ENCODE measurements around the gene YIPF3.
A peak's percentile ranks its signal among the peaks of the same experiment; 100 is the strongest.
"Not testable (repeated sequence)": the region's sequence is repeated elsewhere in the genome, so short reads cannot be mapped to it uniquely, and the experiment has no call there.

The YIPF3 gene

DNA sequence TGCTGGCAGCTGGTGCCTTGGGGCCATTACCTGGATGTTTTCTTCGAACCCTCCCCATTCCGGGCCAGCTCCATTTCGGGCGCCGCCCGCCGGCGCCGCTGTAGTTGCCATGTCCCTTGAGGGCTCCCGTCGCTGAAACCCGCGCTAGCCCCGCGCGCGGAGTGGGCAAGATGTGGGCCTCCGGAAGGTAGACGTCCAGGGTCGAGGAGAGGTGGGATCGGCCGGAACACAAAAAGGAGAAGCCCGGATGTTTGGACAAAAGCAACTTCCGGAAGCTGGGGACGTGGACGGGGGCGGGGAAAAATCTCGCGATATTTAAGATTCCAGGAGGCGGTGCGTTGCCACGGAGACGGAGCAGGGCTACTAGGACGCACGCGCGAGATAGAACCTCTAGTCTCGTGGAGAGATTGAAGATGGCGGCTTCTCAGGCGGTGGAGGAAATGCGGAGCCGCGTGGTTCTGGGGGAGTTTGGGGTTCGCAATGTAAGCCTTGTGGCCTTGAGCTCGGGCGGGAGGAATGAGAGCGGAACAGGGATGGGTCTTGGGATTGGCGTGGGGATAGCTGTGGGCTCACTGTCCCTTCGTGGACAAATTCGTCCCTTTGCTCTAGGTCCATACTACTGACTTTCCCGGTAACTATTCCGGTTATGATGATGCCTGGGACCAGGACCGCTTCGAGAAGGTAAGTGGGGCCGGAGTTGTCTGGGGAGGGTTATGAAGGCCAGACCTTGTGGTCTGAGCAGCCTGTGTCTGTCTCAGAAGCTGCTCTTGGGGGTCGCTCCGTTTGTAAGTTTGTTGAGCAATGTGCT, at the start of gene YIPF3, which contains the start of gene POLR1C:
TSS of gene YIPF3 (minus strand) at position 230 of the 808 bp plus-strand sequence. CDS start at position 111, 119 bp downstream.
TSS of gene POLR1C (plus strand) at position 393 of the 808 bp plus-strand sequence. CDS start at position 414, 21 bp downstream.
- peak; percentile 96 to 97 for DNase-seq

DNA sequence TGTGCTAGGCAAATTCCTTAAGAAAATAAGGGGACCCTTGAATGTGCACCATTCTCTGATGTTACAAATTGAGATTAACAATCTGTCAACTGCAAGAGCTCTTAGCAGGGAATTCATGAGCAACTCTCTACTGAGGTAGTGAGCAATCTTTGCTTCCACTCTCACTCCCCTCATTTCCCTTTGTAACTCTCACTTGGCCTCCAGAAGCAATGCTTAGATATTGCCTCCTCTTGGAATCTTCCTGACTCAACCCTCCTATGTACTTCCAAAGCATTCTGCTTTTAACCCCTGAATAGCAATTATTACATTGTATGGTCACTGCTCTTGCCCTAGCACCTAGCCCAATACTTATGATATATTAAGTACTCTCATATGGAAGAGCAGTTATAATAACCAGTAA, 42.6 kb upstream of the YIPF3 start:
- DNase-seq = no peak

DNA sequence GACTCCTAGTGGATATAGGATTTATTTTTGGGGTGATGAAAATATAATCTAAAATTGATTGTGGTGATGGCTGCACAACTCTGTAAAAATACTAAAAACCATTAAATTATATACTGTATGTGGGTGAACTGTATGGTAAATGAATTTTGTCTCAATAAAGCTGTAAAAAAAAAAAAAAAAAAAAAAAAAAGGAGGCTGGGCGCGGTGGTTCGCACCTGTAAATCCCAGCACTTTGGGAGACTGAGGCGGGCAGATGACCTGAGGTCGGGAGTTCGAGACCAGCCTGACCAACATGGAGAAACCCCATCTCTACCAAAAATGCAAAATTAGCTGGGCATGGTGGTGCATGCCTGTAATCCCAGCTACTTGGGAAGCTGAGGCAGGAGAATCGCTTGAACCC, 40.9 kb upstream of the YIPF3 start:
- not testable (repeated sequence) for DNase-seq

GRCh38 chr6:43547222-43547621, 30.5 kb upstream of the YIPF3 start:
- no peak for DNase-seq

DNA sequence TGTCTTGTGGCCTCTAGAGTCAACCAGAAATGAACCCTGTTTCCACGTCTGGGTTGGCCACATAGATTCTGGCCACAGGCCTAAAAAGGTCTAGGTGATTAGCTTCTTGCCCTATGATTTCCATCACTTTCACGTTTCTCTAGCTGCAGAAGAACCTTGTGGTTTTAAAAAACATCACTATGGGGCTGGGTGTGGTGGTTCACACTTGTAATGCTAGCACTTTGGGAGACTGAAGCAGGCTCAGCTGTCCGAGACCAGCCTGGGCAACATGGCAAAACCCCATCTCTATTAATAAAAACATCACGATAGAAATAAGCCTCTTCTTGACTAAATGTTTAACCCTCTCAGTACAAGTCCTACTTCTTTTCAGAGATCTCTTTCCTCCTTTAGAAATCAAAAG, 27.7 kb upstream of the YIPF3 start:
- peak in 1 of 2 donors; percentile 7 for DNase-seq

- no peak for DNase-seq
Measured at GRCh38 chr6:43541774-43542471, 25.2 kb upstream of the YIPF3 start.

DNA sequence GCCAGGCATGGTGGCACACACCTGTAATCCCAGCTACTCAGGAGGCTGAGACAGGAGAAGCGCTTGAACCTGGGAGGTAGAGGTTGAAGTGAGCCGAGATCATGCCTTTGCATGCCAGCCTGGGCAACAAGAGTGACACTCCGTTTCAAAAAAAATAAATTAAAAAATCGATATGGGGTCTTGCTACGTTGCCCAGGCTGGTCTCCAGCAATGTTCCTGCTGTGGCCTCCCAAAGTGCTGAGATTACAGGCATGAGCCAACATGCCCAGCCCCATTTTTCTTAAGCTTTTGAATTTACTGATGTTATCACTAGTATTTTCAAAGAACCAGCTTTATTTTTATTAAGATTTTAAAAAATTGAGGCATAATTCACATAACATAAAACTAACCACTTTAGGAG, 23.8 kb upstream of the YIPF3 start:
- no peak for DNase-seq

GRCh38 chr6:43539409-43539808, 22.7 kb upstream of the YIPF3 start:
- DNase-seq = not testable (repeated sequence)

DNA sequence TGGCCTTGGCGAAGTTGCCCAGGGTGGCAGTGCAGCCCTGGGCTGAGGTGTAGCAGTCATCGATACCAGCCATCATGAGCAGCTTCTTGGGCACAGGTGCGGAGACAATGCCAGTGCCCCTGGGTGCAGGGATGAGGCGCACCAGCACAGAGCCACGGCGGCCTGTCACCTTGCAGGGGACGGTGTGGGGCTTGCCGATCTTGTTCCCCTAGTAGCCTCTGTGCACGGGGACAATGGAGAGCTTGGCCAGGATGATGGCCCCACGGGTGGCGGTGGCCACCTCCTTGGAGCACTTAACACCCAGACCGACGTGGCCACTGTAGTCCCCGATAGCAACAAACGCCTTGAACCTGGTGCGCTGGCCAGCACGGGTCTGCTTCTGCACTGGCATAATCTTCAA, 22.3 kb upstream of the YIPF3 start:
- not testable (repeated sequence) for DNase-seq

DNA sequence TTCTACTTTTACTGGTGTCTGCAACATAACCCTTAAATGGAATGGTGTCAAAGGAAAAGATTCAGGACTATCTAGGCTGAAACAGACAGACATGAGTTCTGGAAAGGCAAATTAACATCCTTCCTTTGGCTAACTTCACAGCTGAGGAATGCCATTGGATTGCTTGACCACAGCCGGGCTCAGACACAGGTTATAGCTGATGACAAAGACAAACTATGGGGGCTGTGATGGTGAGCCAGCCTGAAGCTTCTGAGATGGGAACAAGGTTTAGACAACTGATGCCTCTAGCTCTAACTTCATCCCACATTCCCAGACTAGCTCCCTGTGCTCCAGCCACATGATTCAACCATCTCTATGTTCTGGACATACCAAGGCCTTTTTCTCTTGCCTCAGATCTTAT, 15.5 kb upstream of the YIPF3 start:
- DNase-seq = no peak

GRCh38 chr6:43524483-43524961, 7.8 kb upstream of the YIPF3 start:
- no peak for DNase-seq

GRCh38 chr6:43523284-43523683, 6.6 kb upstream of the YIPF3 start:
- DNase-seq = no peak

DNA sequence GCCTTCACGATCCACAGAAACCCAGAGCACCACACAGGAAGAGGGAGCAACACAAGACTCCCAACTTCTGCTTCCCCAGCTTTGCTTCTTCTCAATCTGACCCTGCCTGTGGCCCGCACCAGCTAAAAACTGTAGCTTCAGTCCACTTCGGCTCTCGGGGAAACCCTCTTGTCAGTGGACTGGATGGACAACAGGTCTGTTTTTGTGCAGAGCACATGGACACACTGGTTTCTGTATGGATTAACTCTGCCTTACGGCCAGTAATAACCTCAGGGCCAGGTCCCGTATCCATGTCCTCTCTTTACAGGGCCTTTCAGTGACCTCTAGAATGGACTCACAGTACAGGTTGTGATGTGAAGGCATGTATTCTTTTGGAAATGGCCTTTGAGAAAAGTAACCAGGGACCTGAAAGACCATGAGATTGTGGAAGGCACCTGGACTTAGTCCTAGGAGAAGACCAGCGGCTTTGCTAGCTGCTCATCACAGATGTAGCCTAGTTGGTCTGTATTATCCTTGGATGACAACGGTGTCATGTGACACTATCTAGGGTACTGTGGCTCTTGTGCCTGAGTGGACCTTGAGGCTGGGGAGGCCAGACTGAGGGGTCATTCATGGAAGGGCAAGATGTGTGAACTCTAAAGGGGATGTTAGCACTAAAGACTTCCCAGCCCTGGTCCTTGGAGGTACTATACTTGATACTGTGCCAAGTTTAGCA, 6.0 kb upstream of the YIPF3 start:
- DNase-seq = no peak

DNA sequence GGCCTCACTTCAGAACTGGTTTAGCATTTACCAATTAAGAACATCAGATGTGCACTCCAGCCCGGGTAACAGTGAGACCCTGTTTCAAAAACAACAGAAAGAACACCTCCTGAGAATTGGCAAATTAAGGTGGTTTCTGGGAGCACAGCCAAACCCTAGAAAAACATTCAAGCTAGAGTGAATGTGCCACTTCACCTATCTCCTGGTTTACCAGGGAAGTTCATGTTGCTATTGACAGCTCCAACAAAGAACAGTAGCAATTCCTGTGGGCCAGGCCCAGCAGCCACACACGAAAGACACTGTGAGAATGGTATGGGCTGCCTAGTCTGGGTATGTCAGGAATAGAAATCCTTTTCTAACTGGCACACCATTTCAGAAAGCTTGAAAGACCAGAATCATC, 5.1 kb upstream of the YIPF3 start:
- no peak for DNase-seq

DNA sequence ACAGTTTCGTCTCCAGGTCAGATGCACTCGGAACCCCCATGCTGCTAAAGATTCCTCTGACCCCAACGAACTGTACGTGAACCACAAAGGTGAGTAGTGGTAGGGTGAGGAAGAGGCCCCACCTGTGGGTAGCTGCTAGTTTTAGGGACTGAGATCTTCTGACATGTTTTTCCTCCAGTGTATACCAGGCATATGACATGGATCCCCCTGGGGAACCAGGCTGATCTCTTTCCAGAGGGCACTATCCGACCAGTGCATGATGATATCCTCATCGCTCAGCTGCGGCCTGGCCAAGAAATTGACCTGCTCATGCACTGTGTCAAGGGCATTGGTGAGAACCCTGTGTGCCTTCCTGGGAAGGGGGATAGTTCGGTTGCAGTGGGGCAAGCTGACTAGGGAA, 3.4 kb upstream of the YIPF3 start:
- no peak for DNase-seq

DNA sequence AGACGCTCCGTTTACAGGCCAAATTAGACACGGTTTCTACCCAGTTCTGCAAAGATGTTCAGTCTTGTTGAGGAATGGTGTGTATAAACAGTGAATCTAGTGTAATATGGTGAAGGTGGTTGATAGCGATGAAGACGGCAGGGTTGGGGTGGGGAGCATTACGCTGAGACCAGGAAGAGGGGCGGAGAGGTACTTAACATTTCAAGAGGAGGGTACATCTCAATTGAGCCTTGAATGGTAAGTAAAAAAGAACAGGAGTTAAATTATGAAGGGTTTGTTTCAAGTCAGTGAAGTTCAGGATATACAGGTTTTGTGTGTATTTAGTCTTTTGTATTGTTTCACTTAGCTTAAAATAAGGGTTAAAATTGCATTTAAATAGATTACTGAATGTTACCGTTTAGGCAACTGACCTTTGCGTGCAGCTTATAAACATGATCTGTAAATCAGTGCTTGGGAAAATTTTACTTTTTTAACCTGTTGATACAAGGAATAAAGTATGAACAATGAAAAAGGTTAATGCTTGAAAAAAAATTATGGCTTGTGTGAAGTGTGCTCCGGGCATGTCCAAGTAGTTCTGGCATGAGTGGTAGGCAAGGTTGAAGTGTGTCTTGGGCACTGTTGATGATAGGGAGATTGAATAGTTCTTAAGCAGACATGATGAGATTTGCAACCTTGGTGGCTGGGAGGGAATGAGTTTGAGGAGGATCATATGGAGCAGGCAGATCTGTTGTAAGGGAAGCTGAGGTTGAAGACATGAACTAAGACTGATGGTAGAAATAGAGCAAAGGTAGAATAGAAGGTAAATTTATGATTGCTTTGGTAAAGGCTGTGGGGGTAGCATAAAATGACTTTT, 1.0 kb upstream of the YIPF3 start:
- no peak for DNase-seq

DNA sequence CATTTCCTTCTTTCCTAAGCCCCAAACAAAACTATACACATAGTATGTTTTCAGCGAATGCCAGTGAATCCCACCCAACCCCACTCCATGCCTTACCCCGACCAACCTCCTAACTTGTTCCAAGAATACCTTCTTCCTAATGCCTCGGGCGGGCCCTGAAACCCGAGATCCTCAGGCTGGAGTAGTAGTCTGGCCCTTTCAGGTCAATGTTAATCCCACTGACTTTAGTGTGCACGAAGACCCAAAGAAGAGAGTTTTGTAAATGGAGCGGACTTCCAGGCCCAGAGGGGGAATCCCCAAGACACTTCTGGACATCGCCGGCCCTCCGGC, 394 bp downstream of the YIPF3 start:
- DNase-seq = no peak

DNA sequence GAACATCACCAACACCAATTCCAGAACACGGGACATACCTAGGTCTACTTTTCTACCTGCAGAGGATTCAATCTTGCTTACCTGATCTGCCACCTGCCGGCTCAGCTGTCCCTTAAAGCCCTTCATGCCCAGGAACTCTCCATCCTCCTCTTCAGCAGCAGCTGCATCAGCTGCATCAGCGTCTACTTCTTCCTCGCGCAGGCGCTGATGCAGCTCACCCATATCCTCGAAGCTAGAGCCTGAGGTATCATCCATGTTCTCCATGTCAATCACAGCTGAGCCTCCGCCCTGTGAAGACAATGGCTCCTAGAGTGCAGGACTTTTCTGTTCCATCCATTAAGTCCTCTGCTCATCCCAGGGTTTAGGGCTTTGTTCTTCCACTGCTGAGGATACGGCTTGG, 918 bp downstream of the YIPF3 start:
- no peak for DNase-seq

GRCh38 chr6:43511824-43512415, 4.8 kb downstream of the YIPF3 start:
- DNase-seq = no peak

DNA sequence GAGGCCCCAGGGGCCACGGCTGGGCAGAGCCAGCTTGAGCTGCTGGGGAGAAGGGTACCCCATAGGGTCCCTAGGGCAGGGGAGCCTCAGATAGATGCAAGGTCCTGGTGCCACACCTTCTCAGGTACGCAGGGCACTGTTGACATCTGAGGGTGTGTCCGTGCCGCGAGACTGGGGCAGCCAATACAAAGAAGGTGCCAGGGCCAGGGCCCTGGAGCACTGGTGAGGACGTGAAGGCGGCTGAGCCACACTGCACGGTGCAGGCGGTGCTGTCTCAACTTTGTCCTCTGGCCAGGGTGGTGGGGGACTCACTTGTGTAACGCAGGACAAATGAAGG, 5.9 kb downstream of the YIPF3 start:
- no peak for DNase-seq

- DNase-seq = peak; percentile 78 to 85
Measured at GRCh38 chr6:43509984-43510826, 6.5 kb downstream of the YIPF3 start, which contains the start of gene LRRC73. Gene LRRC73 (minus strand): TSS chr6:43510346. CDS start chr6:43509785, 561 bp downstream.

All from CD4-positive, alpha-beta T cell treated with Interferon alpha-2 for 1 hour (primary cell).